ENCODE data around the gene ZNF592. TPM values are rescaled to one million over a fixed set of nuclear protein-coding genes. Genes with fewer than 3 reads are reported as not detected.

The ZNF592 gene
- total RNA-seq, 1 donor from 2014 or later = 19.0 TPM

- intact Hi-C loops (cut with micrococcal nuclease) = no loop called here
- H3K27ac ChIP-seq (replicated peaks) = no peak overlapping the region
- no peak for DNase-seq
- H3K27me3 ChIP-seq (ENCODE audit: low read depth) = no peaks in the 10 kb centered on the region
- TF ChIP-seq CTCF (IDR thresholded peaks at IDR 0.05; ENCODE audit: borderline replicate concordance) = no peak
- peaks cover 11% of the 10 kb centered on the region for H3K4me1 ChIP-seq
- no peaks in the 10 kb centered on the region for H3K9me3 ChIP-seq (replicated peaks)
- H3K4me3 ChIP-seq = no peak overlapping the region
- H3K36me3 ChIP-seq = peaks cover 71% of the 10 kb centered on the region
Measured at GRCh38 chr15:84799511-84800187, 51.3 kb downstream of the ZNF592 start.

GRCh38 chr15:84800365-84800806 is 52.0 kb downstream of the ZNF592 start:
- Histone ChIP-seq H3K4me3 (no peak overlapping the region), H3K27me3 (ENCODE audit: low read depth) (no peaks in the 10 kb centered on the region), H3K4me1 (peaks cover 11% of the 10 kb centered on the region), H3K9me3 (replicated peaks) (no peaks in the 10 kb centered on the region), H3K27ac (replicated peaks) (no peak overlapping the region), H3K36me3 (peaks cover 78% of the 10 kb centered on the region)
- no peak for DNase-seq
- intact Hi-C loops (cut with micrococcal nuclease) = no loop called here
- TF ChIP-seq CTCF (IDR thresholded peaks at IDR 0.05; ENCODE audit: borderline replicate concordance) = no peak

- no peak for DNase-seq
- Histone ChIP-seq H3K27me3 (ENCODE audit: low read depth) (no peaks in the 10 kb centered on the region), H3K27ac (replicated peaks) (no peak overlapping the region), H3K4me3 (no peak overlapping the region), H3K4me1 (peaks cover 6% of the 10 kb centered on the region), H3K36me3 (peaks cover 64% of the 10 kb centered on the region), H3K9me3 (replicated peaks) (no peaks in the 10 kb centered on the region)
- intact Hi-C loops (cut with micrococcal nuclease) = no loop called here
- TF ChIP-seq CTCF (IDR thresholded peaks at IDR 0.05; ENCODE audit: borderline replicate concordance) = no peak
Measured at GRCh38 chr15:84804005-84804900, 55.9 kb downstream of the ZNF592 start.

GRCh38 chr15:84805221-84805620 is 56.8 kb downstream of the ZNF592 start:
- Histone ChIP-seq H3K27ac (replicated peaks) (no peak overlapping the region), H3K4me1 (peaks cover 7% of the 10 kb centered on the region), H3K4me3 (no peak overlapping the region), H3K9me3 (replicated peaks) (no peaks in the 10 kb centered on the region), H3K27me3 (ENCODE audit: low read depth) (no peaks in the 10 kb centered on the region), H3K36me3 (peaks cover 55% of the 10 kb centered on the region)
- intact Hi-C loops (cut with micrococcal nuclease) = no loop called here
- no peak for TF ChIP-seq CTCF (IDR thresholded peaks at IDR 0.05; ENCODE audit: borderline replicate concordance)
- no peak for DNase-seq

- H3K9me3 ChIP-seq (replicated peaks) = no peaks in the 10 kb centered on the region
- DNase-seq = no peak
- peaks cover 10% of the 10 kb centered on the region for H3K4me1 ChIP-seq
- intact Hi-C loops (cut with micrococcal nuclease) = no loop called here
- H3K27me3 ChIP-seq (ENCODE audit: low read depth) = no peaks in the 10 kb centered on the region
- no peak for TF ChIP-seq CTCF (IDR thresholded peaks at IDR 0.05; ENCODE audit: borderline replicate concordance)
- H3K4me3 ChIP-seq = no peak overlapping the region
- peaks cover 34% of the 10 kb centered on the region for H3K36me3 ChIP-seq
- H3K27ac ChIP-seq (replicated peaks) = no peak overlapping the region
Measured at GRCh38 chr15:84807228-84807627, 58.8 kb downstream of the ZNF592 start.

Data from left ventricle myocardium inferior (tissue), 1 donor.